Keratinocyte (primary cell): ENCODE measurements around the gene GRK5.

Experiments used
- CTCF ChIP-seq, 3 experiments: IDR thresholded peaks in 1 of 3; conservative IDR thresholded peaks in 1 of 3; optimal IDR thresholded peaks in 1 of 3; 2 replicates in 2 of 3; 3 replicates in 1 of 3; pipeline versions ENCODE3 to v1.5.1; 2011; ENCODE audit warnings: low read length in 3 of 3, mild to moderate bottlenecking in 3 of 3, moderate library complexity in 2 of 3, control low read depth in 1 of 3, inconsistent platforms in 1 of 3; ENCODE audit not compliant: insufficient read depth in 2 of 3; ENCODE audit errors: extremely low read depth in 1 of 3
- EZH2 ChIP-seq: IDR thresholded peaks from one replicate; pipeline ENCODE4 v1.6.1; 2012; ENCODE audit warnings: inconsistent platforms, mild to moderate bottlenecking, low read length, moderate library complexity

GRCh38 chr10:119393845-119394244 is 186.5 kb downstream of the GRK5 start:
- TF ChIP-seq CTCF (optimal IDR thresholded peaks at IDR 0.05 in 1 of 3, IDR thresholded peaks at IDR 0.05 in 1 of 3, conservative IDR thresholded peaks at IDR 0.05 in 1 of 3; ENCODE audit: extremely low read depth in 1 of 3, insufficient read depth in 2 of 3, low read length in 3 of 3) = no peak
- TF ChIP-seq EZH2 = no peak
